ENCODE results near the gene SEL1L3. TPM values are rescaled to one million over a fixed set of nuclear protein-coding genes. Genes with fewer than 3 reads are reported as not detected.

Gene SEL1L3
- total and polyA plus RNA-seq, 2 donors (not counting 1 experiment from before 2014, with no cell fraction given): 13.2 to 56.3 TPM

DNA sequence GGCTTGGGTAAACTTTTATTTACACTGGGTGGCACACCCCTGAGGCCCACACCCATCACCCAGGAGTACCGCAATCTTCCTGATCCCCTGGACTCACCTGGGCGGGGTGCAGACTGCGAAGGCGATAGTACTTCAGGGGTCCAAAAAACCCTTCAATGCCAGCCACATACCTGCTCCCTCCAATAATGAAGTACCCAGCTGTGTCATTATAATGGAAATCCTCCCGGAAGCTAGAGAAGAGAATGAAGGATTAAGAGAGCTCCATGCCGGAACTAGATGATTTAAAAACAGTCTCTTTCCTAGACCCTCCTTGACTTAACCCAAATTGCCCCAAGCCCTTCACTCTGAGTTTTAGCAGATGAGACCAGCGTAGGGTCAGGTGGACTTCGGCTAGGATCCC lies 40.9 kb downstream of the SEL1L3 start:
- H3K79me2 ChIP-seq (ENCODE audit: control insufficient read depth, insufficient read depth, low read length): no peaks in the 10 kb centered on the region
- TF ChIP-seq EZH2 (IDR thresholded peaks at IDR 0.05; ENCODE audit: low read length, missing control alignments): no peak
- TF ChIP-seq, protein P1, sequence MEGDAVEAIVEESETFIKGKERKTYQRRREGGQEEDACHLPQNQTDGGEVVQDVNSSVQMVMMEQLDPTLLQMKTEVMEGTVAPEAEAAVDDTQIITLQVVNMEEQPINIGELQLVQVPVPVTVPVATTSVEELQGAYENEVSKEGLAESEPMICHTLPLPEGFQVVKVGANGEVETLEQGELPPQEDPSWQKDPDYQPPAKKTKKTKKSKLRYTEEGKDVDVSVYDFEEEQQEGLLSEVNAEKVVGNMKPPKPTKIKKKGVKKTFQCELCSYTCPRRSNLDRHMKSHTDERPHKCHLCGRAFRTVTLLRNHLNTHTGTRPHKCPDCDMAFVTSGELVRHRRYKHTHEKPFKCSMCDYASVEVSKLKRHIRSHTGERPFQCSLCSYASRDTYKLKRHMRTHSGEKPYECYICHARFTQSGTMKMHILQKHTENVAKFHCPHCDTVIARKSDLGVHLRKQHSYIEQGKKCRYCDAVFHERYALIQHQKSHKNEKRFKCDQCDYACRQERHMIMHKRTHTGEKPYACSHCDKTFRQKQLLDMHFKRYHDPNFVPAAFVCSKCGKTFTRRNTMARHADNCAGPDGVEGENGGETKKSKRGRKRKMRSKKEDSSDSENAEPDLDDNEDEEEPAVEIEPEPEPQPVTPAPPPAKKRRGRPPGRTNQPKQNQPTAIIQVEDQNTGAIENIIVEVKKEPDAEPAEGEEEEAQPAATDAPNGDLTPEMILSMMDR (conservative IDR thresholded peaks at IDR 0.05 in 1 of 2, IDR thresholded peaks at IDR 0.05 in 1 of 2; ENCODE audit: low read depth in 1 of 2, low read length in 2 of 2): no peak
- H3K4me2 ChIP-seq (ENCODE audit: extremely low read depth, insufficient read depth, low read length): no peak overlapping the region
- no peak overlapping the region for H3K27ac ChIP-seq (ENCODE audit: insufficient read depth, low read length)
- H2AFZ ChIP-seq (ENCODE audit: low read length): no peak overlapping the region
- no peaks in the 10 kb centered on the region for H3K9me3 ChIP-seq (ENCODE audit: control insufficient read depth, insufficient read depth, low read depth, low read length)
- no peaks in the 10 kb centered on the region for H4K20me1 ChIP-seq (ENCODE audit: control insufficient read depth, extremely low read depth, insufficient read depth, low read length)
- H3K36me3 ChIP-seq (ENCODE audit: control insufficient read depth, insufficient read depth, low read length): no peaks in the 10 kb centered on the region
- no peak for DNase-seq (ENCODE audit: low read depth in 2 of 2)
- no peaks in the 10 kb centered on the region for H3K27me3 ChIP-seq (ENCODE audit: control insufficient read depth, insufficient read depth, low read length)
- peaks cover 15% of the 10 kb centered on the region for H3K4me1 ChIP-seq (ENCODE audit: control insufficient read depth, extremely low read depth, insufficient read depth, low read length)
- H3K9ac ChIP-seq (ENCODE audit: insufficient read depth, low read length): no peak overlapping the region
- H3K4me3 ChIP-seq (replicated peaks in 1 of 4; ENCODE audit: control extremely low read depth in 1 of 4, insufficient read depth in 1 of 4, low read depth in 3 of 4, low read length in 4 of 4): no peak overlapping the region

GRCh38 chr4:25821267-25821666 lies 41.5 kb downstream of the SEL1L3 start:
- DNase-seq (ENCODE audit: low read depth in 2 of 2): no peak
- Histone ChIP-seq H3K4me1 (ENCODE audit: control insufficient read depth, extremely low read depth, insufficient read depth, low read length) (peaks cover 21% of the 10 kb centered on the region), H3K79me2 (ENCODE audit: control insufficient read depth, insufficient read depth, low read length) (no peaks in the 10 kb centered on the region), H3K27ac (ENCODE audit: insufficient read depth, low read length) (no peak overlapping the region), H3K4me3 (replicated peaks in 1 of 4; ENCODE audit: control extremely low read depth in 1 of 4, insufficient read depth in 1 of 4, low read depth in 3 of 4, low read length in 4 of 4) (no peak overlapping the region), H3K4me2 (ENCODE audit: extremely low read depth, insufficient read depth, low read length) (no peak overlapping the region), H3K36me3 (ENCODE audit: control insufficient read depth, insufficient read depth, low read length) (no peaks in the 10 kb centered on the region), H2AFZ (ENCODE audit: low read length) (no peak overlapping the region), H3K9me3 (ENCODE audit: control insufficient read depth, insufficient read depth, low read depth, low read length) (no peaks in the 10 kb centered on the region), H3K27me3 (ENCODE audit: control insufficient read depth, insufficient read depth, low read length) (no peaks in the 10 kb centered on the region), H4K20me1 (ENCODE audit: control insufficient read depth, extremely low read depth, insufficient read depth, low read length) (no peaks in the 10 kb centered on the region), H3K9ac (ENCODE audit: insufficient read depth, low read length) (no peak overlapping the region)
- TF ChIP-seq EZH2 (IDR thresholded peaks at IDR 0.05; ENCODE audit: low read length, missing control alignments): no peak
- TF ChIP-seq, protein P1 (conservative IDR thresholded peaks at IDR 0.05 in 1 of 2, IDR thresholded peaks at IDR 0.05 in 1 of 2; ENCODE audit: low read depth in 1 of 2, low read length in 2 of 2): no peak

DNA sequence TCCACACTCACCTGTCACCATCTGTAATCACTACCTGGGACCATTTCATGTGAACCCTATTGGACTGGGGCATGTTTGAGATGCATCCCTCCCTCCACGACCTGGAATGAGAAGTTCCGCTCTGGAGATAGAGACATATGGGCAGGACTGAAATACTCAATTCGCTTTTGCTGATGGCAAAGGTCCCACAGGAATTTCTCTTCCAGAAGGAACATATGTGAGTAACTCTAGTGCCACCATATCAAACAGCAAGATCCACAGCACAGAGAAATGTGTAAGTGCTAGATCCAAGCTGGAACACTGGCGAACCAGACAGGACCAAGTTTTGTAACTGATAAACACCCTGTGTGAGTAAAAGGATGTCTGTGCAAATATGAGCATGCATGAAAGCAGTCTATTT lies 43.9 kb downstream of the SEL1L3 start:
- H3K9ac ChIP-seq (ENCODE audit: insufficient read depth, low read length): no peak overlapping the region
- no peaks in the 10 kb centered on the region for H3K79me2 ChIP-seq (ENCODE audit: control insufficient read depth, insufficient read depth, low read length)
- TF ChIP-seq, protein P1 (conservative IDR thresholded peaks at IDR 0.05 in 1 of 2, IDR thresholded peaks at IDR 0.05 in 1 of 2; ENCODE audit: low read depth in 1 of 2, low read length in 2 of 2): no peak
- no peak for TF ChIP-seq EZH2 (IDR thresholded peaks at IDR 0.05; ENCODE audit: low read length, missing control alignments)
- H4K20me1 ChIP-seq (ENCODE audit: control insufficient read depth, extremely low read depth, insufficient read depth, low read length): no peaks in the 10 kb centered on the region
- H3K4me3 ChIP-seq (replicated peaks in 1 of 4; ENCODE audit: control extremely low read depth in 1 of 4, insufficient read depth in 1 of 4, low read depth in 3 of 4, low read length in 4 of 4): no peak overlapping the region
- no peak overlapping the region for H3K4me2 ChIP-seq (ENCODE audit: extremely low read depth, insufficient read depth, low read length)
- H3K27ac ChIP-seq (ENCODE audit: insufficient read depth, low read length): no peak overlapping the region
- no peaks in the 10 kb centered on the region for H3K27me3 ChIP-seq (ENCODE audit: control insufficient read depth, insufficient read depth, low read length)
- no peak for DNase-seq (ENCODE audit: low read depth in 2 of 2)
- peaks cover 22% of the 10 kb centered on the region for H3K4me1 ChIP-seq (ENCODE audit: control insufficient read depth, extremely low read depth, insufficient read depth, low read length)
- H2AFZ ChIP-seq (ENCODE audit: low read length): no peak overlapping the region
- no peaks in the 10 kb centered on the region for H3K36me3 ChIP-seq (ENCODE audit: control insufficient read depth, insufficient read depth, low read length)
- no peaks in the 10 kb centered on the region for H3K9me3 ChIP-seq (ENCODE audit: control insufficient read depth, insufficient read depth, low read depth, low read length)
